HG02884 (cell line): ENCODE data around the gene SEC23IP.
A peak's percentile ranks its signal among the peaks of the same experiment; 100 is the strongest.
"Not testable (repeated sequence)": the region's sequence is repeated elsewhere in the genome, so short reads cannot be mapped to it uniquely, and the experiment has no call there.

Experiments
- ATAC-seq: cut with Tn5 transposase; IDR thresholded peaks from one replicate; pipeline ENCODE4 v1.9.1; 2021; ENCODE audit warnings: mild to moderate bottlenecking, moderate library complexity; ENCODE audit not compliant: unreplicated experiment

SEC23IP gene

GRCh38 chr10:119878524-119878923 lies 14.0 kb upstream of the SEC23IP start:
- ATAC-seq = no peak

- ATAC-seq = not testable (repeated sequence)
Observed at GRCh38 chr10:119883901-119884611, 8.5 kb upstream of the SEC23IP start.

GRCh38 chr10:119886070-119886469 lies 6.5 kb upstream of the SEC23IP start:
- not testable (repeated sequence) for ATAC-seq

GRCh38 chr10:119888715-119889114 lies 3.8 kb upstream of the SEC23IP start:
- ATAC-seq = not testable (repeated sequence)

GRCh38 chr10:119889201-119889600 lies 3.3 kb upstream of the SEC23IP start:
- not testable (repeated sequence) for ATAC-seq

- not testable (repeated sequence) for ATAC-seq
Observed at GRCh38 chr10:119890307-119890706, 2.2 kb upstream of the SEC23IP start.

- ATAC-seq = not testable (repeated sequence)
Observed at GRCh38 chr10:119891849-119892187, 712 bp upstream of the SEC23IP start.

GRCh38 chr10:119893074-119893473 lies 544 bp downstream of the SEC23IP start:
- ATAC-seq = no peak

GRCh38 chr10:119893845-119894427 lies 1.4 kb downstream of the SEC23IP start:
- no peak for ATAC-seq

GRCh38 chr10:119896061-119896655 lies 3.6 kb downstream of the SEC23IP start:
- ATAC-seq = no peak

- ATAC-seq = no peak
Observed at GRCh38 chr10:119896937-119897770, 4.6 kb downstream of the SEC23IP start.

GRCh38 chr10:119898577-119898976 lies 6.0 kb downstream of the SEC23IP start:
- ATAC-seq = no peak

- ATAC-seq = no peak
Observed at GRCh38 chr10:119903946-119904666, 11.6 kb downstream of the SEC23IP start.

- not testable (repeated sequence) for ATAC-seq
Observed at GRCh38 chr10:119907695-119908094, 15.2 kb downstream of the SEC23IP start.

- no peak for ATAC-seq
Observed at GRCh38 chr10:119908166-119908565, 15.6 kb downstream of the SEC23IP start.

- ATAC-seq = no peak
Observed at GRCh38 chr10:119910689-119911088, 18.2 kb downstream of the SEC23IP start.

- ATAC-seq = no peak
Observed at GRCh38 chr10:119917777-119918176, 25.2 kb downstream of the SEC23IP start.

- no peak for ATAC-seq
Observed at GRCh38 chr10:119919271-119919670, 26.7 kb downstream of the SEC23IP start.

GRCh38 chr10:119919826-119920225 lies 27.3 kb downstream of the SEC23IP start:
- peak; percentile 40 for ATAC-seq

- no peak for ATAC-seq
Observed at GRCh38 chr10:119928411-119928810, 35.9 kb downstream of the SEC23IP start.

GRCh38 chr10:119931871-119932270 lies 39.3 kb downstream of the SEC23IP start:
- ATAC-seq = no peak
